Measurements from ENCODE around the gene FRRS1. TPM values are rescaled to one million over a fixed set of nuclear protein-coding genes. Genes with fewer than 3 reads are reported as not detected.

Gene FRRS1
- total RNA-seq, 1 experiment from 2014 or later, result 39.1 TPM

GRCh38 chr1:99731384-99731783, 35.1 kb downstream of the FRRS1 start:
- peaks cover 11% of the 10 kb centered on the region for H3K36me3 Mint-ChIP-seq (ENCODE audit: insufficient read depth, unreplicated experiment)
- no peak for DNase-seq
- H3K9me3 Mint-ChIP-seq (ENCODE audit: low read depth, unreplicated experiment), result no peaks in the 10 kb centered on the region
- H3K4me1 Mint-ChIP-seq (ENCODE audit: low read depth, unreplicated experiment), result peaks cover 8% of the 10 kb centered on the region
- H3K27ac Mint-ChIP-seq (ENCODE audit: unreplicated experiment), result no peak overlapping the region
- BruUV-seq (replicated peaks), result no TSS peak
- no peak overlapping the region for H3K4me3 Mint-ChIP-seq (ENCODE audit: low read depth, unreplicated experiment)
- intact Hi-C loops (cut with micrococcal nuclease; ENCODE audit: unreplicated experiment), result no loop called here
- H3K27me3 Mint-ChIP-seq (ENCODE audit: unreplicated experiment), result no peaks in the 10 kb centered on the region
- CTCF ChIA-PET, result no interaction called here
- TF ChIP-seq CTCF (IDR thresholded peaks at IDR 0.05; ENCODE audit: unreplicated experiment), result no peak

DNA sequence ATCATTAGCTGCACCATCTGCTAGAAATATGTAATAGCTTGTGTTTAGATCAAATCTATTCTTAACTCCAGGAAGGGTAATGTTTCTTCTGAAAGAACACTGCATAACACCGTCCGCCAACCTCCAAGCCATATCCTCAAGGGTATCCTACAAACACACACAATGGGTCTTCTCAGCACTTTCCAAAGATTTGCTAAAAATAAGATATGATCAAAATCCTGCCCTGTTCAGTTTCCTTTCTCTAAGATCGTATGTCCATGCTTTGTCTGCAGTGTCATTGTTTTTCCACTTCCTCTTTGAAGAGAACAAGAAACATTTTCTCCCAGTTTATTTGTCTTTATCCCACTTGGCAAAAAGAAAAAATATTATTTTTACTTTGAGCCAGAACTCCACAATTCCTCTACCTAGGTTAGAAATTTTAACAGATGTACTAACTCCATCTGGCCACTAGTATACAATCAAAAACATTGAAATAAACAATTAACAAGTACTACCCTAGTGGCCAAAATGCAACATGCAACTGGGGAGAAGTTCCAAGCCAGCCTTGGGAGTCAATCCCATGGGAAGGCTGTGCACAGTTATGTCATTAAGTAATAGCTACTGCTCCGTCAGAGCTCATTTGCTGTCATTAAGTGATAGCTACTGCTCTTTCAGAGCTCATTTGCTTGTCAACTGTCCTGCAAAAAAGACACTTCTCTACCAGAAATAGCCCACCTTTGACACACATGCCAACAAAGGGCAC, 37.8 kb downstream of the FRRS1 start:
- Mint-ChIP-seq H3K27ac (ENCODE audit: unreplicated experiment) (no peak overlapping the region), H3K27me3 (ENCODE audit: unreplicated experiment) (no peaks in the 10 kb centered on the region), H3K9me3 (ENCODE audit: low read depth, unreplicated experiment) (no peaks in the 10 kb centered on the region), H3K36me3 (ENCODE audit: insufficient read depth, unreplicated experiment) (peaks cover 7% of the 10 kb centered on the region), H3K4me3 (ENCODE audit: low read depth, unreplicated experiment) (no peak overlapping the region), H3K4me1 (ENCODE audit: low read depth, unreplicated experiment) (peaks cover 8% of the 10 kb centered on the region)
- intact Hi-C loops (cut with micrococcal nuclease; ENCODE audit: unreplicated experiment), result no loop called here
- DNase-seq, result no peak
- peak; percentile 16 for TF ChIP-seq CTCF (IDR thresholded peaks at IDR 0.05; ENCODE audit: unreplicated experiment)
- CTCF ChIA-PET, result no interaction called here
- no TSS peak for BruUV-seq (replicated peaks)

DNA sequence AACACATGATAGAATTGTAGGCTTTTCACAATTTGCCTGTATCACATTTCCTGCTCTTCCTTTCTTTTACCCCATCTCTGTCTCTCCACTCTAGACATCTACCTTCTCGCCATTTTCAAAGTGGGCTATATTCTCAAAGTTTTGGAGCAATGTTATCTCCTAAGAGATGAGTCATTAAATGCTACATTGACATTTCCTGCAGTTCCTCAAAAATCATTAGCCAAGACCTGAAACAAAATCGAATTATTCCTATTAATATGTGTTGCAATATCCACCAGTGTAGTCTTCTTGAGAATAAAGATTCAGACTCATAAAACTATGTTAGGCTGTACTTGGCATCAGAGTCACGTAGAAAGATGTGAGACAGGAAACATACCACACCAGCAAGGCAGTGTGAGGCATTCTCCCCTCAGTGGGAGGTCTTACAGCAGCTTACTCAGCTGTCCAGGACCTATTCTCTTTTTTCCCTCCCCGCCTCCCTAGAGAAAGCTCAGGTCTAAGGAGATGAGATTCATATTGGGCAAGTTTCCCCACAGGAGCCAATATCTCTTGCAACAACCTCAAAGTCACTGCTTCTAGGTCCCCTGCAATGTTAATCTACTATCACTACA, 38.8 kb downstream of the FRRS1 start:
- Mint-ChIP-seq H3K36me3 (ENCODE audit: insufficient read depth, unreplicated experiment) (peaks cover 7% of the 10 kb centered on the region), H3K9me3 (ENCODE audit: low read depth, unreplicated experiment) (no peaks in the 10 kb centered on the region), H3K27me3 (ENCODE audit: unreplicated experiment) (no peaks in the 10 kb centered on the region), H3K4me1 (ENCODE audit: low read depth, unreplicated experiment) (peaks cover 8% of the 10 kb centered on the region), H3K4me3 (ENCODE audit: low read depth, unreplicated experiment) (no peak overlapping the region), H3K27ac (ENCODE audit: unreplicated experiment) (no peak overlapping the region)
- no peak for DNase-seq
- CTCF ChIA-PET, result no interaction called here
- no peak for TF ChIP-seq CTCF (IDR thresholded peaks at IDR 0.05; ENCODE audit: unreplicated experiment)
- intact Hi-C loops (cut with micrococcal nuclease; ENCODE audit: unreplicated experiment), result no loop called here
- no TSS peak for BruUV-seq (replicated peaks)

DNA sequence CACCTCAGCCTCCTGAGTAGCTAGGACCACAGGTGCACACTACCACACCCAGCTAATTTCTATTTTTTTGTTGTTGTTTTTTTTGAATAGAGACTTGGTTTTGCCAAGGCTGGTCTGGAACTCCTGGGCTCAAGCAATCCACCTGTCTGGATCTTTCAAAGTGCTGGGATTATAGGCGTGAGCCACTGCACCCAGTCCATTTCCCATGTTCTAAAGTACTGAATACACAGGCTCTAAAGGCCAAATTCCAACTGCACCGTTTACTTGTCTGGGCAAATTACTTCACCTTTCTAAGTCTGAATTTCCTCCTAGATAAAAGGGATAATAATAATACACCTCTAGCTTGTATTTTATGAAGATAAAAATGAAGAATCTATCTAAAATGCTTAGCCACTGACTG, 39.6 kb downstream of the FRRS1 start:
- H3K4me3 Mint-ChIP-seq (ENCODE audit: low read depth, unreplicated experiment), result no peak overlapping the region
- H3K36me3 Mint-ChIP-seq (ENCODE audit: insufficient read depth, unreplicated experiment), result peaks cover 7% of the 10 kb centered on the region
- no peaks in the 10 kb centered on the region for H3K27me3 Mint-ChIP-seq (ENCODE audit: unreplicated experiment)
- no peak for TF ChIP-seq CTCF (IDR thresholded peaks at IDR 0.05; ENCODE audit: unreplicated experiment)
- no peak overlapping the region for H3K27ac Mint-ChIP-seq (ENCODE audit: unreplicated experiment)
- CTCF ChIA-PET, result no interaction called here
- H3K9me3 Mint-ChIP-seq (ENCODE audit: low read depth, unreplicated experiment), result no peaks in the 10 kb centered on the region
- H3K4me1 Mint-ChIP-seq (ENCODE audit: low read depth, unreplicated experiment), result peaks cover 8% of the 10 kb centered on the region
- intact Hi-C loops (cut with micrococcal nuclease; ENCODE audit: unreplicated experiment), result no loop called here
- no peak for DNase-seq
- no TSS peak for BruUV-seq (replicated peaks)
